ENCODE data around the gene SPIB. TPM values are rescaled to one million over a fixed set of nuclear protein-coding genes. Genes with fewer than 3 reads are reported as not detected.

The SPIB gene
- total and polyA plus RNA-seq, 2 of the 4 experiments (the other 2 are of a cell fraction) = not detected

DNA sequence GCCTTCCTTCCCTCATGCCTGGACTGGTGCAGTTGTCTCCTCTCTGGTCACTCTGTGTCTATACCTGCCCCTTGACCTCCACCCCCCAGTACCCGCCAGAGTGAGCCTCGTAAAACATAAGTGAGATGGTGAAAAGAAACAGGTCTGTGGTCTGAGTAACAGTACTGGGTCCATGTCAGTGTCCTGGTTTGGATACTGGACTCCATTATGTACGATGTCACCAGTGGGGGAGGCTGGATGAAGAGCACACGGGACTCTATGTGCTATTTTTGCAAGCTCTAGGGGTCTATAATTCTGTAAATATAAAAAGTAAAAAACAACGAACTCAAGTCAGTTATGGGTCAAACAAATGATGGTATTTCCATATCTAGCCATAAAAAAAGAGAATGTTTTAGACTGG, 28.3 kb downstream of the SPIB start:
- POLR2A ChIA-PET (ENCODE audit: unreplicated experiment) = no interaction called here
- no peak overlapping the region for H3K56ac ChIP-seq (ENCODE audit: extremely low read depth, insufficient read depth, low read length)
- no peak overlapping the region for H3K23ac ChIP-seq (ENCODE audit: low read depth, low read length)
- intact Hi-C loops (cut with micrococcal nuclease) = no loop called here
- TF ChIP-seq, protein P1, sequence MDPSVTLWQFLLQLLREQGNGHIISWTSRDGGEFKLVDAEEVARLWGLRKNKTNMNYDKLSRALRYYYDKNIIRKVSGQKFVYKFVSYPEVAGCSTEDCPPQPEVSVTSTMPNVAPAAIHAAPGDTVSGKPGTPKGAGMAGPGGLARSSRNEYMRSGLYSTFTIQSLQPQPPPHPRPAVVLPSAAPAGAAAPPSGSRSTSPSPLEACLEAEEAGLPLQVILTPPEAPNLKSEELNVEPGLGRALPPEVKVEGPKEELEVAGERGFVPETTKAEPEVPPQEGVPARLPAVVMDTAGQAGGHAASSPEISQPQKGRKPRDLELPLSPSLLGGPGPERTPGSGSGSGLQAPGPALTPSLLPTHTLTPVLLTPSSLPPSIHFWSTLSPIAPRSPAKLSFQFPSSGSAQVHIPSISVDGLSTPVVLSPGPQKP (IDR thresholded peaks at IDR 0.05; ENCODE audit: borderline replicate concordance, low read depth, low read length) = no peak
- no peak for TF ChIP-seq SMC3 (IDR thresholded peaks at IDR 0.05; ENCODE audit: low read depth, low read length)
- TF ChIP-seq MAFK (IDR thresholded peaks at IDR 0.05; ENCODE audit: low read depth, low read length) = no peak
- no peak for TF ChIP-seq BHLHE40 (IDR thresholded peaks at IDR 0.05; ENCODE audit: low read depth, low read length)
- TF ChIP-seq RCOR1 (IDR thresholded peaks at IDR 0.05; ENCODE audit: insufficient replicate concordance, low read length) = no peak
- TF ChIP-seq, protein P2, sequence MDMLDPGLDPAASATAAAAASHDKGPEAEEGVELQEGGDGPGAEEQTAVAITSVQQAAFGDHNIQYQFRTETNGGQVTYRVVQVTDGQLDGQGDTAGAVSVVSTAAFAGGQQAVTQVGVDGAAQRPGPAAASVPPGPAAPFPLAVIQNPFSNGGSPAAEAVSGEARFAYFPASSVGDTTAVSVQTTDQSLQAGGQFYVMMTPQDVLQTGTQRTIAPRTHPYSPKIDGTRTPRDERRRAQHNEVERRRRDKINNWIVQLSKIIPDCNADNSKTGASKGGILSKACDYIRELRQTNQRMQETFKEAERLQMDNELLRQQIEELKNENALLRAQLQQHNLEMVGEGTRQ (IDR thresholded peaks at IDR 0.05; ENCODE audit: low read depth, low read length) = no peak
- TF ChIP-seq RFX5 (IDR thresholded peaks at IDR 0.05; ENCODE audit: low read depth, low read length) = no peak
- no peak for TF ChIP-seq MAZ (IDR thresholded peaks at IDR 0.05; ENCODE audit: borderline replicate concordance, low read depth, low read length)
- TF ChIP-seq RAD21 (IDR thresholded peaks at IDR 0.05; ENCODE audit: low read length) = no peak
- no peak for TF ChIP-seq POLR2A (IDR thresholded peaks at IDR 0.05; ENCODE audit: low read depth, low read length)
- no peak for TF ChIP-seq FOS (IDR thresholded peaks at IDR 0.05; ENCODE audit: low read depth, low read length)
- no peak for TF ChIP-seq NFE2L2 (IDR thresholded peaks at IDR 0.05; ENCODE audit: low read depth, low read length)
- TF ChIP-seq, protein P3, sequence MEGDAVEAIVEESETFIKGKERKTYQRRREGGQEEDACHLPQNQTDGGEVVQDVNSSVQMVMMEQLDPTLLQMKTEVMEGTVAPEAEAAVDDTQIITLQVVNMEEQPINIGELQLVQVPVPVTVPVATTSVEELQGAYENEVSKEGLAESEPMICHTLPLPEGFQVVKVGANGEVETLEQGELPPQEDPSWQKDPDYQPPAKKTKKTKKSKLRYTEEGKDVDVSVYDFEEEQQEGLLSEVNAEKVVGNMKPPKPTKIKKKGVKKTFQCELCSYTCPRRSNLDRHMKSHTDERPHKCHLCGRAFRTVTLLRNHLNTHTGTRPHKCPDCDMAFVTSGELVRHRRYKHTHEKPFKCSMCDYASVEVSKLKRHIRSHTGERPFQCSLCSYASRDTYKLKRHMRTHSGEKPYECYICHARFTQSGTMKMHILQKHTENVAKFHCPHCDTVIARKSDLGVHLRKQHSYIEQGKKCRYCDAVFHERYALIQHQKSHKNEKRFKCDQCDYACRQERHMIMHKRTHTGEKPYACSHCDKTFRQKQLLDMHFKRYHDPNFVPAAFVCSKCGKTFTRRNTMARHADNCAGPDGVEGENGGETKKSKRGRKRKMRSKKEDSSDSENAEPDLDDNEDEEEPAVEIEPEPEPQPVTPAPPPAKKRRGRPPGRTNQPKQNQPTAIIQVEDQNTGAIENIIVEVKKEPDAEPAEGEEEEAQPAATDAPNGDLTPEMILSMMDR (conservative IDR thresholded peaks at IDR 0.05; ENCODE audit: low read depth, low read length) = no peak
- no peak for TF ChIP-seq MXI1 (IDR thresholded peaks at IDR 0.05; ENCODE audit: borderline replicate concordance, low read depth, low read length)
- TF ChIP-seq CHD1 (IDR thresholded peaks at IDR 0.05; ENCODE audit: low read depth, low read length) = no peak
- no peaks in the 10 kb centered on the region for H3K9me3 ChIP-seq (ENCODE audit: control insufficient read depth, insufficient read depth, low read length)
- H2AFZ ChIP-seq (replicated peaks; ENCODE audit: low read length, poor library complexity) = no peak overlapping the region
- in situ Hi-C loops (cut with MboI; ENCODE audit: low sequenced_read_pairs) = no loop called here
- no peak overlapping the region for H2AK5ac ChIP-seq (ENCODE audit: low read depth, low read length)
- H3K9ac ChIP-seq (ENCODE audit: low read depth, low read length) = no peak overlapping the region
- no peak overlapping the region for H2BK5ac ChIP-seq (ENCODE audit: low read depth, low read length, poor library complexity, severe bottlenecking)
- no peak overlapping the region for H4K5ac ChIP-seq (ENCODE audit: low read depth, low read length)
- H4K20me1 ChIP-seq (ENCODE audit: insufficient read depth, low read length) = no peaks in the 10 kb centered on the region
- no peaks in the 10 kb centered on the region for H3K79me1 ChIP-seq (ENCODE audit: low read depth in 1 of 2, low read length in 2 of 2)
- no peak overlapping the region for H3K4me2 ChIP-seq (ENCODE audit: low read depth, low read length)
- BruUV-seq (replicated peaks) = no TSS peak
- CTCF ChIA-PET = no interaction called here
- no peak overlapping the region for H3K27ac ChIP-seq (ENCODE audit: insufficient read depth, low read length)
- H3K4me1 ChIP-seq (ENCODE audit: control insufficient read depth, insufficient read depth, low read length) = no peaks in the 10 kb centered on the region
- dilution Hi-C loops (cut with HindIII; ENCODE audit: low sequenced_read_pairs, unreplicated experiment) = no loop called here
- H2BK20ac ChIP-seq (ENCODE audit: low read depth, low read length) = no peak overlapping the region
- no peak overlapping the region for H3K4me3 ChIP-seq (ENCODE audit: insufficient read depth, low read depth, low read length)
- H2AK9ac ChIP-seq (replicated peaks; ENCODE audit: low read depth, low read length, poor library complexity) = no peak overlapping the region
- no peak overlapping the region for H3K18ac ChIP-seq (ENCODE audit: low read depth, low read length)
- DNase-seq = no peak
- WGBS, 2 experiments (ENCODE audit: extremely low coverage in 2 of 2, insufficient read length in 1 of 2) = no CpG with 5 or more reads among the region's 5 CpGs
- no peak overlapping the region for H2BK15ac ChIP-seq (ENCODE audit: low read depth, low read length)
- H4K8ac ChIP-seq (ENCODE audit: low read depth in 2 of 2, low read length in 2 of 2) = no peak overlapping the region
- no peak overlapping the region for H3K4ac ChIP-seq (ENCODE audit: low read depth, low read length)
- no peaks in the 10 kb centered on the region for H3K36me3 ChIP-seq (ENCODE audit: control insufficient read depth, insufficient read depth, low read length)
- no peak overlapping the region for H2BK120ac ChIP-seq (ENCODE audit: low read depth, low read length)
- no peaks in the 10 kb centered on the region for H3K9me1 ChIP-seq (ENCODE audit: insufficient read depth, low read length)
- H3K27me3 ChIP-seq (ENCODE audit: control insufficient read depth, insufficient read depth, low read length) = no peaks in the 10 kb centered on the region; the same call in 1 of the 2 replicates
- H3K14ac ChIP-seq (replicated peaks; ENCODE audit: low read depth, low read length) = no peak overlapping the region
- no peak for ATAC-seq (ENCODE audit: low read depth)
- no peak overlapping the region for H4K91ac ChIP-seq (ENCODE audit: insufficient read depth, low read depth, low read length)
